GM18870 (cell line): ENCODE data around the gene CNTN4.
A peak's percentile ranks its signal among the peaks of the same experiment; 100 is the strongest.

ENCODE experiments used
- ATAC-seq: cut with Tn5 transposase; IDR thresholded peaks from one replicate; pipeline ENCODE4 v1.9.1; 2021; ENCODE audit warnings: moderate library complexity; ENCODE audit not compliant: unreplicated experiment

CNTN4 gene

GRCh38 chr3:2148561-2149340 is 50.1 kb downstream of the CNTN4 start:
- ATAC-seq, result no peak

- no peak for ATAC-seq
Observed at GRCh38 chr3:2153053-2153452, 54.4 kb downstream of the CNTN4 start.

GRCh38 chr3:2153547-2153946 is 54.9 kb downstream of the CNTN4 start:
- ATAC-seq, result no peak

GRCh38 chr3:2154621-2155020 is 56.0 kb downstream of the CNTN4 start:
- no peak for ATAC-seq

- ATAC-seq, result peak; percentile 64
Observed at GRCh38 chr3:2156244-2156847, 57.7 kb downstream of the CNTN4 start.

- peak; percentile 46 for ATAC-seq
Observed at GRCh38 chr3:2158828-2159227, 60.2 kb downstream of the CNTN4 start.

- ATAC-seq, result no peak
Observed at GRCh38 chr3:2166552-2166951, 67.9 kb downstream of the CNTN4 start.

GRCh38 chr3:2172561-2173171 is 74.0 kb downstream of the CNTN4 start:
- ATAC-seq, result no peak

- ATAC-seq, result no peak
Observed at GRCh38 chr3:2180634-2181033, 82.0 kb downstream of the CNTN4 start.

GRCh38 chr3:2198776-2199279 is 100.2 kb downstream of the CNTN4 start:
- no peak for ATAC-seq

- no peak for ATAC-seq
Observed at GRCh38 chr3:2204054-2204453, 105.4 kb downstream of the CNTN4 start.

- no peak for ATAC-seq
Observed at GRCh38 chr3:2205692-2206091, 107.0 kb downstream of the CNTN4 start.

GRCh38 chr3:2206536-2206935 is 107.9 kb downstream of the CNTN4 start:
- ATAC-seq, result no peak

- no peak for ATAC-seq
Observed at GRCh38 chr3:2211568-2211967, 112.9 kb downstream of the CNTN4 start.

GRCh38 chr3:2212206-2212605 is 113.5 kb downstream of the CNTN4 start:
- ATAC-seq, result no peak

- no peak for ATAC-seq
Observed at GRCh38 chr3:2218375-2218774, 119.7 kb downstream of the CNTN4 start.

- ATAC-seq, result no peak
Observed at GRCh38 chr3:2218816-2219215, 120.2 kb downstream of the CNTN4 start.

- ATAC-seq, result no peak
Observed at GRCh38 chr3:2236203-2236602, 137.5 kb downstream of the CNTN4 start.

- no peak for ATAC-seq
Observed at GRCh38 chr3:2244137-2244536, 145.5 kb downstream of the CNTN4 start.

GRCh38 chr3:2246873-2247648 is 148.4 kb downstream of the CNTN4 start:
- ATAC-seq, result no peak

- no peak for ATAC-seq
Observed at GRCh38 chr3:2247831-2248230, 149.2 kb downstream of the CNTN4 start.
